Mesenchymal stem cell (in vitro differentiated cells and primary cell): Measurements from ENCODE around the gene KANK4.

ENCODE experiments used
- DNase-seq: peaks from one replicate; pipeline ENCODE4 v3.0.0-alpha.2; 2013
- H2AFZ ChIP-seq: one replicate; pipeline ENCODE4 v1.6.1; 2013; ENCODE audit warnings: low read depth, mild to moderate bottlenecking, control low read depth, inconsistent platforms, low read length, moderate library complexity
- H2AK5ac ChIP-seq: 2 replicates; pipeline ENCODE4 v1.6.1; 2013; ENCODE audit warnings: low read length, moderate library complexity, mild to moderate bottlenecking, inconsistent platforms; ENCODE audit not compliant: severe bottlenecking
- H2BK120ac ChIP-seq: one replicate; pipeline ENCODE4 v1.6.1; 2013; ENCODE audit warnings: low read depth, mild to moderate bottlenecking, inconsistent platforms, low read length, moderate library complexity
- H2BK12ac ChIP-seq, 2 experiments: one replicate each; pipeline ENCODE4 v1.6.1; 2013; ENCODE audit warnings: inconsistent platforms in 2 of 2, low read length in 2 of 2, mild to moderate bottlenecking in 2 of 2, moderate library complexity in 2 of 2, control low read depth in 1 of 2
- H2BK15ac ChIP-seq: one replicate; pipeline ENCODE4 v1.6.1; 2013; ENCODE audit warnings: mild to moderate bottlenecking, low read depth, inconsistent platforms; ENCODE audit not compliant: poor library complexity, severe bottlenecking
- H2BK5ac ChIP-seq: 2 replicates; pipeline ENCODE4 v1.6.1; 2013; ENCODE audit warnings: low read depth, mild to moderate bottlenecking, low read length, control low read depth, inconsistent platforms; ENCODE audit not compliant: poor library complexity, severe bottlenecking
- H3K14ac ChIP-seq, 2 experiments: one replicate each; pipeline ENCODE4 v1.6.1; 2013; ENCODE audit warnings: inconsistent platforms in 2 of 2, low read length in 2 of 2, control low read depth in 1 of 2, mild to moderate bottlenecking in 1 of 2, moderate library complexity in 1 of 2
- H3K18ac ChIP-seq, 2 experiments: one replicate each; pipeline ENCODE4 v1.6.1; 2013; ENCODE audit warnings: inconsistent platforms in 2 of 2, low read length in 2 of 2, control low read depth in 1 of 2, low read depth in 1 of 2, mild to moderate bottlenecking in 1 of 2
- H3K23ac ChIP-seq, 2 experiments: one replicate each; pipeline ENCODE4 v1.6.1; 2013; ENCODE audit warnings: inconsistent platforms in 2 of 2, low read length in 2 of 2, mild to moderate bottlenecking in 2 of 2, moderate library complexity in 2 of 2, control low read depth in 1 of 2
- H3K27ac ChIP-seq: 2 replicates; pipeline ENCODE4 v1.5.1; 2013; ENCODE audit warnings: mild to moderate bottlenecking, moderate library complexity, low read length, control low read depth, inconsistent platforms; ENCODE audit not compliant: poor library complexity, severe bottlenecking
- H3K27me3 ChIP-seq, 2 experiments: 2 replicates each; pipeline versions ENCODE4 v1.6.1 to v1.7.0; 2013; ENCODE audit warnings: low read length in 2 of 2, mild to moderate bottlenecking in 2 of 2, moderate library complexity in 2 of 2, control low read depth in 1 of 2, inconsistent platforms in 1 of 2; ENCODE audit not compliant: control insufficient read depth in 1 of 2, insufficient read depth in 1 of 2
- H3K36me3 ChIP-seq, 2 experiments: 2 replicates each; pipeline versions ENCODE4 v1.6.1 to v1.7.0; 2013; ENCODE audit warnings: low read length in 2 of 2, control low read depth in 1 of 2, inconsistent platforms in 1 of 2, low read depth in 1 of 2, mild to moderate bottlenecking in 1 of 2; ENCODE audit not compliant: insufficient read depth in 2 of 2, control insufficient read depth in 1 of 2
- H3K4ac ChIP-seq, 2 experiments: one replicate each; pipeline ENCODE4 v1.6.1; 2013; ENCODE audit warnings: inconsistent platforms in 2 of 2, low read length in 2 of 2, mild to moderate bottlenecking in 2 of 2, moderate library complexity in 2 of 2, control low read depth in 1 of 2, low read depth in 1 of 2
- H3K4me1 ChIP-seq: 2 replicates; pipeline ENCODE4 v1.6.1; 2013; ENCODE audit warnings: low read depth, low read length, control low read depth; ENCODE audit not compliant: control insufficient read depth, insufficient read depth
- H3K4me2 ChIP-seq: 2 replicates; pipeline ENCODE4 v1.6.1; 2013; ENCODE audit warnings: low read length, mild to moderate bottlenecking, inconsistent platforms; ENCODE audit not compliant: poor library complexity, severe bottlenecking
- H3K4me3 ChIP-seq, 2 experiments: 2 replicates each; pipeline versions ENCODE4 v1.5.1 to v1.7.0; 2013; ENCODE audit warnings: low read length in 2 of 2, mild to moderate bottlenecking in 2 of 2, control low read depth in 1 of 2, low read depth in 1 of 2; ENCODE audit not compliant: insufficient read depth in 1 of 2
- H3K79me1 ChIP-seq: replicated peaks from 2 replicates; pipeline ENCODE4 v1.6.1; 2013; ENCODE audit warnings: mild to moderate bottlenecking, control low read depth, low read length, inconsistent platforms; ENCODE audit not compliant: poor library complexity, severe bottlenecking
- H3K9ac ChIP-seq: 2 replicates; pipeline ENCODE4 v1.7.0; 2013; ENCODE audit warnings: mild to moderate bottlenecking, low read length, moderate library complexity
- H3K9me3 ChIP-seq: 2 replicates; pipeline ENCODE4 v1.7.0; 2013; ENCODE audit warnings: mild to moderate bottlenecking, low read length; ENCODE audit not compliant: control insufficient read depth
- H4K8ac ChIP-seq: one replicate; pipeline ENCODE4 v1.6.1; 2013; ENCODE audit warnings: inconsistent platforms, mild to moderate bottlenecking, low read length, moderate library complexity
- H4K91ac ChIP-seq: one replicate; pipeline ENCODE4 v1.6.1; 2013; ENCODE audit warnings: mild to moderate bottlenecking, low read length, inconsistent platforms
- WGBS: methylation state at CpG from one replicate; pipeline ENCODE4 v1.1.7; 2013; ENCODE audit warnings: mixed read lengths; 5-methylcytosine and 5-hydroxymethylcytosine counted together

KANK4 gene

DNA sequence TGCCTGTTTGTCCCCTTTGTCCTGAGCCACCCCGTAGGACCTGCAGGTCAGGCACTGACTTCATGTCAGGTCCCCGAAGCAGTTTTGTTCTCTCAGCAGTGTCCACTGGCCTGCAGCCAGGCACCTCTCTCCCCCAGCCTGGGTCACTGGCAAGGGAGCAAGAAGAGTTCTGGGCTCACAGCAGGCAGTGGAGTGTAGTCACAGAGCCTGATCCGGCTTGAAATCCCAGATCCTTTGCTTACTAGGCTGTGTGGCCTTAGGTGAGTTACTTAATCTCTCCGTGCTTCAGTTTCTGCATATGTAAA lies 90.4 kb downstream of the KANK4 start:
- Histone ChIP-seq H2BK120ac (no peak overlapping the region), H2BK15ac (no peak overlapping the region), H3K9me3 (no peaks in the 10 kb centered on the region), H3K4me2 (no peak overlapping the region), H2BK12ac (no peak overlapping the region), H3K36me3 (no peaks in the 10 kb centered on the region), H3K18ac (no peak overlapping the region), H3K14ac (no peak overlapping the region), H3K27me3 (peaks cover 0 to 10% of the 10 kb centered on the region in 2 experiments), H4K8ac (no peak overlapping the region), H2AFZ (no peak overlapping the region), H2AK5ac (no peak overlapping the region), H3K79me1 (no peaks in the 10 kb centered on the region), H4K91ac (no peak overlapping the region), H3K9ac (no peak overlapping the region), H2BK5ac (no peak overlapping the region), H3K27ac (no peak overlapping the region), H3K23ac (no peak overlapping the region), H3K4me1 (peaks cover 5% of the 10 kb centered on the region), H3K4ac (no peak overlapping the region), H3K4me3 (no peak overlapping the region)
- 74% methylated on average over 4 of the region's 4 CpGs for WGBS
- DNase-seq = no peak

- Histone ChIP-seq H3K9me3 (no peaks in the 10 kb centered on the region), H2BK120ac (no peak overlapping the region), H4K91ac (no peak overlapping the region), H3K27ac (no peak overlapping the region), H2AK5ac (no peak overlapping the region), H4K8ac (no peak overlapping the region), H3K79me1 (no peaks in the 10 kb centered on the region), H3K9ac (no peak overlapping the region), H3K18ac (no peak overlapping the region), H3K23ac (no peak overlapping the region), H3K4ac (no peak overlapping the region), H3K36me3 (no peaks in the 10 kb centered on the region), H2BK12ac (no peak overlapping the region), H3K4me3 (no peak overlapping the region), H2BK5ac (no peak overlapping the region), H3K27me3 (peaks cover 0 to 10% of the 10 kb centered on the region in 2 experiments), H3K4me1 (peaks cover 5% of the 10 kb centered on the region), H3K4me2 (no peak overlapping the region), H3K14ac (no peak overlapping the region), H2BK15ac (no peak overlapping the region), H2AFZ (no peak overlapping the region)
- 91% methylated on average over 12 of the region's 12 CpGs for WGBS
- DNase-seq = no peak
Observed at GRCh38 chr1:62228136-62228882, 90.9 kb downstream of the KANK4 start.

DNA sequence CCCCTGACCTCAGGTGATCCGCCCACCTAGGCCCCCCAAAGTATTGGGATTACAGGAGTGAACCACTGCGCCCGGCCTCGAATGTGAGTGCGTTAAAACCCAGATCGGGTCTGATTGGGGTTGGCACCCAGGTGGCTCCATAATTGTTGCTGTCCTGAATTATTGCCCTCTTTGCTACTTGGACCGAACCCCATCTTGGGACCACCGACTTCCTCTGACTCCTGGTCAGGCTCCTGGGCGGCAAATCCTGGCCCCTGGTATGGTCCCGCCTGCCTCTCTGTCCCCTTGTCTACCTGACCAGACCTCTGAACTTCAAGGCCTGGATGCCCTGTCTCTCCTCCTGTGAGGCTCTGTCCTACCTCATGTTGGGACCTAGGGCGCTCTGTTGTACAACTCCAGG lies 91.7 kb downstream of the KANK4 start:
- Histone ChIP-seq H3K4ac (no peak overlapping the region), H3K36me3 (no peaks in the 10 kb centered on the region), H3K9ac (no peak overlapping the region), H2BK15ac (no peak overlapping the region), H3K9me3 (no peaks in the 10 kb centered on the region), H4K8ac (no peak overlapping the region), H3K23ac (no peak overlapping the region), H2AK5ac (no peak overlapping the region), H3K4me3 (no peak overlapping the region), H3K4me2 (no peak overlapping the region), H2BK120ac (no peak overlapping the region), H2AFZ (no peak overlapping the region), H3K18ac (no peak overlapping the region), H3K14ac (no peak overlapping the region), H3K27ac (no peak overlapping the region), H2BK12ac (no peak overlapping the region), H4K91ac (no peak overlapping the region), H3K27me3 (peaks cover 0 to 10% of the 10 kb centered on the region in 2 experiments), H3K4me1 (peaks cover 5% of the 10 kb centered on the region), H3K79me1 (no peaks in the 10 kb centered on the region), H2BK5ac (no peak overlapping the region)
- 84% methylated on average over 11 of the region's 11 CpGs for WGBS
- DNase-seq = no peak

GRCh38 chr1:62224182-62224581 lies 95.1 kb downstream of the KANK4 start:
- H3K4me2 ChIP-seq = no peak overlapping the region
- H4K91ac ChIP-seq = no peak overlapping the region
- H3K4me1 ChIP-seq = peaks cover 3% of the 10 kb centered on the region
- no peak overlapping the region for H3K23ac ChIP-seq
- H3K4me3 ChIP-seq = no peak overlapping the region
- no peak overlapping the region for H2BK120ac ChIP-seq
- H4K8ac ChIP-seq = no peak overlapping the region
- no peak overlapping the region for H3K18ac ChIP-seq
- no peak overlapping the region for H3K14ac ChIP-seq
- H2BK5ac ChIP-seq = no peak overlapping the region
- no peak overlapping the region for H3K27ac ChIP-seq
- H2AK5ac ChIP-seq = no peak overlapping the region
- H3K79me1 ChIP-seq = no peaks in the 10 kb centered on the region
- no peak overlapping the region for H3K9ac ChIP-seq
- no peak overlapping the region for H2AFZ ChIP-seq
- no peak overlapping the region for H2BK12ac ChIP-seq
- WGBS = 69% methylated on average over 2 of the region's 3 CpGs
- no peak overlapping the region for H2BK15ac ChIP-seq
- no peaks in the 10 kb centered on the region for H3K36me3 ChIP-seq
- peaks cover 0 to 10% of the 10 kb centered on the region in 2 experiments for H3K27me3 ChIP-seq
- no peaks in the 10 kb centered on the region for H3K9me3 ChIP-seq
- H3K4ac ChIP-seq = no peak overlapping the region
- DNase-seq = no peak
